ENCODE measurements around the gene VPS8.

The VPS8 gene

DNA sequence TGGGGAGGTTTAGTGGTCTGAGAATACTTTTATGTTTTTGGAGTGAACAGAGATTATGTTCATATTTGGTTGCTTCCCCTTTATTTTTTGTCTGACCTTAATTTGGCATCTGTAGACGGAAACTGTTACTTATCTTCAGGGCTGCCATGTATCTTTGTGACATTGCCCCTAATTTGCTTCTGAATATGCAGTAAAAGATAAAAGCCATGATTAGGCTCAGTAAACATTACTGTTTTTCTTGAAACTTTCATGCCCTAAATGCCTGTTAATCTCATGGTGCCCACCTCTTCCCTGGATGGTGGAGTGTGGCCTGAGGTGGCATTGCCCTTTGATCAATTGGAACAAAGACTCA, 234.2 kb downstream of the VPS8 start:
- FAIRE-seq (no peak), DNase-seq (ENCODE audit: insufficient read length, low spot score) (no peak)

- DNase-seq (ENCODE audit: insufficient read length, low spot score) (no peak), FAIRE-seq (no peak)
These were observed 234.6 kb downstream of the VPS8 start for GRCh38 chr3:185046603-185047002.

- DNase-seq (ENCODE audit: insufficient read length, low spot score) (no peak), FAIRE-seq (no peak)
These were observed 237.7 kb downstream of the VPS8 start for GRCh38 chr3:185049710-185050109.

- FAIRE-seq (no peak), DNase-seq (ENCODE audit: insufficient read length, low spot score) (no peak)
These were observed 239.8 kb downstream of the VPS8 start for GRCh38 chr3:185051801-185052200.

DNA sequence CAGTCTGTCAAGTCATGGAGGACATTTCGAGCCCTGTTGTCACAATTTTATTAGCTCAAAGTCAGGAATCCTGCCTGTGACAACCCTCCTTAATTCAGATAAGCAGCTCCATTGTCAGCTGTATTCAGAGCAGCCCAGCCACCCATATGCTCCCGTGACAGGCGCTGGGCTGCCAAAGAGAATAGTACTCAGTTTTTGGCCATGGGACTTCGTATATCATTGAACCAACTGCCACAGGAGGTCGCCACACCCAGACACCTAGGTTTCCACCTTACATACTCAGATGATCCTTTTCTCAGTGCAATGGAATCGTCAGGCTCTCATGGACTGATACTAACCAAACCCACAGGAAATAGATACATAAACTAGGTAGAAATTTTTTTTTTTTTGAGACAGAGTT, 240.7 kb downstream of the VPS8 start:
- no peak for FAIRE-seq
- no peak for DNase-seq (ENCODE audit: insufficient read length, low spot score)

DNA sequence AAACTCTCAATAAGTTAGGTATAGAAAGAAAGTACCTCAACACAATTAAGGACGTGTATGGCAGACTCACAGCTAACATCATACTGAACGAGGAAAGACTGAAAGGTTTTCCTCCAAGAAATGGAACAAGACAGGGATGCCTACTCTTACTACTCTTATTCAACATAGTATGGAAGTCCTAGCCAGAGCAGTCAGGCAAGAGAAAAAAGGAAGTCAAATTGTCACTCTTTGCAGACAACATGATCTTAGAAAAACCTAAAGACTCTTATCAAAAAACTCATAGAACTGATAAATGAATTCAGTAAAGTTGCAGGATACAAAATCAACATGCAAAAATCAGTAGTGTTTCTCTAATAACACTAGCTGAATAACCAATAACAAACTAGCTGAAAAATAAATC, 244.9 kb downstream of the VPS8 start:
- DNase-seq (ENCODE audit: insufficient read length, low spot score): no peak

GRCh38 chr3:185057829-185058228, 245.9 kb downstream of the VPS8 start:
- no peak for DNase-seq (ENCODE audit: insufficient read length, low spot score)
- FAIRE-seq: no peak

More for the DNA sequence above, 244.9 kb downstream of the VPS8 start:
- no peak for FAIRE-seq

GRCh38 chr3:185058796-185059195, 246.8 kb downstream of the VPS8 start:
- DNase-seq (ENCODE audit: insufficient read length, low spot score) (no peak), FAIRE-seq (no peak)

DNA sequence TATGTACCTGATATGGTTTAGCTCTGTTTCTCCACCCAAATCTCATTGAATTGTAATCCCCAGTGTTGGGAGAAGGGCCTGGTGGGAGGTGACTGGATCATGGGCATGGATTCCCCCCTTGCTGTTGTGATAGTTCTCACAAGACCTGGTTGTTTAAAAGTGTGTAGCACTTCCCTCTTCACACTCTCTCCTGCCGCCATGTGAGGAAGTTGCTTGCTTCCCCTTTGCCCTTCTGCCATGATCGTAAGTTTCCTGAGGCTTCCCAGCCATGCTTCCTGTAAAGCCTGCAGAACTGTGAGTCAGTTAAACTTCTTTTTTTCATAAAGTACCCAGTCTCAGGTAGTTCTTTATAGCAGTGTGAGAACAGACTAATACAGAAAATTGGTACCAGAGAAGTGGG, 247.8 kb downstream of the VPS8 start:
- FAIRE-seq (no peak), DNase-seq (ENCODE audit: insufficient read length, low spot score) (no peak)

DNA sequence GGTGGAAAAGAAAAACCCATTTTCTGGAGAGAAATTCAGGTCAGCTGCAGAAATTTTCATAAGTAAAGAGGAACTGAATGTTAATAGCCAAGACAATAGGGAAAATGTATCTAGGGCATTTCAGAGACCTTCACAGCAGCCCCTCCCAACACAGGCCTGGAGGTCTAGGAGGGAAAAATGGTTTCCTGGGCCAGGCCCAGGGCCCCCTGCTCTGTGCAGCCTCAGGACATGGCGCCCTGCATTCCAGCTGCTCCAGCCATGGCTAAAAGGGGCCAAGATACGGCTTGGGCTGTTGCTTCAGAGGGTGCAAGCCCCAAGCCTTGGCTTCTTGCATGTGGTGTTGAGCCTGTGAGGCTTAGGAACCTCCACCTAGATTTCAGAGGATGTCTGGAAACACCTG, 248.7 kb downstream of the VPS8 start:
- FAIRE-seq (no peak), DNase-seq (ENCODE audit: insufficient read length, low spot score) (no peak)

DNA sequence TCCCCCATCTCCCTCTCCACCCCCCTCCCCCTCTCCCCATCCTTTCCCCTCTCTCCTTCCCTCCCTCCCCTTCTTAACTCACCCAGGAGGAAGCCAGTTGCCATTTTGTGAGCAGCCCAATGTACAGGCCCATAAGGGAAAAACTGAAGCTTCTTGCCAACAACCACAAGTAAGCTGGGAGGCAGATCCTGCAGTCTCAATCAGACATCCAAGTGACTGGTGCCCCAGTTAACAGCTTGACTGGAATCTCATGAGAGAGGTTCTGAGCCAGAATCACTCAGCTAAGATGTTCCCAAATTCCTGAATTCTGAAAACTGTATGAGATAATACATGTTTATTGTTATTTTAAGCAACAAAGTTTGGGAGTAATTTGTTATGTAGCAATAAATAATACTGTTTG, 250.2 kb downstream of the VPS8 start:
- no peak for DNase-seq (ENCODE audit: insufficient read length, low spot score)
- no peak for FAIRE-seq

GRCh38 chr3:185063431-185063830, 251.5 kb downstream of the VPS8 start:
- no peak for FAIRE-seq

DNA sequence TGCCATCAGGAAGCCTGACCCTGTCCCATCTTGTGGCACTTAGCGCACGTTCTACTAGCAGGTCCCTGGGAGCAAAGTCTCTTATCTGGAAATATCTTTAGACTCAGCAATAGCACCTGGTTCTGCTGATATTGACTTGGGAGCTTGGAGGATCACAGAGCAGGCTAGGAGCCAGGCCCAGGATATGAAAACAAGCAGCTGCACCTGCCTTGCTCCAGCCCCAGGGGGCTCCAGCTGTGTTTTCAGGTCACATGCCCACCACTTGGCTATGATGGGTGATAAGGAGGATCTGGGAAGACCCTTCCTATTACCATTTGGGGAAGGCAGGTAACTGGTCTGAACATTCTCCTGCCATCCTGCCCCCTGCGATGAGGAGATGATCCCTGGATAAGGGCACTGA, 253.1 kb downstream of the VPS8 start:
- FAIRE-seq: no peak
- no peak for DNase-seq (ENCODE audit: insufficient read length, low spot score)

More at GRCh38 chr3:185063431-185063830, 251.5 kb downstream of the VPS8 start:
- DNase-seq (ENCODE audit: insufficient read length, low spot score): no peak

DNA sequence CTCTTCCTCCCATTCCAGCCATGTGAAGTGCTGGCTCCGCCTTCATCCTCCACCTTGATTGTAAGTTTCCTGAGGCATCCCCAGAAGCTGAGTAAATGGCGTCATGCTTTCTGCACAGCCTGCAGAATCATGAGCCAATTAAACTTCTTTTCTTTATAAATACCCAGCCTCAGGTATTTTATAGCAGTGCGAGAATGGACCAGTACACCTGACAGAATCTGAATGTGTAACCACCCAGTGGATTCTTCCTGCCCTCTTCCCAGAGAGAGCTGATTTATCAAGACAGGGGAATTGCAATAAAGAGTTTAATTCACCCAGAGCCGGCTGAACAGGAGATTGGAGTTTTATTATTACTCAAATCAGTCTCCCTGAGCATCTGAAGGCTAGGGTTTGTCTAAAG, 254.3 kb downstream of the VPS8 start:
- FAIRE-seq: no peak
- no peak for DNase-seq (ENCODE audit: insufficient read length, low spot score)

DNA sequence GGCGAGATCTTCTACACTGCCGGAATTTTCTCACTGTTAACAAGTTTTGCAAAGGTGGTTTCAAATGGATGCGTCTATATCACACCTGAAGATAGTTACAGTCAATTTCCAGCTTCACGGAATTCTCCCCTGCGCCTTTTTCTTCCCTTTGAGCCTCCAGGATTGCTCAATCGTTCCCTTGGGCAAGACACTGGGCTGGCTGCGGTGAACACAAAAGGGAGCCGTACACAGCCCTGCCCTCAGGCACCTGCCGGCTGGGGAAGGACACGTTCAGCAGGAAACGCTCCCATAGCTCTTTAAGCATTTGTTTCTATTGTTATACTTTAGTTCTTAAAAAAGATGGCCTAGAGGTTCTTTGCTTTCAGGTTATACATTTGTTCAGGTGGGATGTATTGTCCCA, 255.2 kb downstream of the VPS8 start:
- FAIRE-seq (no peak), DNase-seq (ENCODE audit: insufficient read length, low spot score) (no peak)

DNA sequence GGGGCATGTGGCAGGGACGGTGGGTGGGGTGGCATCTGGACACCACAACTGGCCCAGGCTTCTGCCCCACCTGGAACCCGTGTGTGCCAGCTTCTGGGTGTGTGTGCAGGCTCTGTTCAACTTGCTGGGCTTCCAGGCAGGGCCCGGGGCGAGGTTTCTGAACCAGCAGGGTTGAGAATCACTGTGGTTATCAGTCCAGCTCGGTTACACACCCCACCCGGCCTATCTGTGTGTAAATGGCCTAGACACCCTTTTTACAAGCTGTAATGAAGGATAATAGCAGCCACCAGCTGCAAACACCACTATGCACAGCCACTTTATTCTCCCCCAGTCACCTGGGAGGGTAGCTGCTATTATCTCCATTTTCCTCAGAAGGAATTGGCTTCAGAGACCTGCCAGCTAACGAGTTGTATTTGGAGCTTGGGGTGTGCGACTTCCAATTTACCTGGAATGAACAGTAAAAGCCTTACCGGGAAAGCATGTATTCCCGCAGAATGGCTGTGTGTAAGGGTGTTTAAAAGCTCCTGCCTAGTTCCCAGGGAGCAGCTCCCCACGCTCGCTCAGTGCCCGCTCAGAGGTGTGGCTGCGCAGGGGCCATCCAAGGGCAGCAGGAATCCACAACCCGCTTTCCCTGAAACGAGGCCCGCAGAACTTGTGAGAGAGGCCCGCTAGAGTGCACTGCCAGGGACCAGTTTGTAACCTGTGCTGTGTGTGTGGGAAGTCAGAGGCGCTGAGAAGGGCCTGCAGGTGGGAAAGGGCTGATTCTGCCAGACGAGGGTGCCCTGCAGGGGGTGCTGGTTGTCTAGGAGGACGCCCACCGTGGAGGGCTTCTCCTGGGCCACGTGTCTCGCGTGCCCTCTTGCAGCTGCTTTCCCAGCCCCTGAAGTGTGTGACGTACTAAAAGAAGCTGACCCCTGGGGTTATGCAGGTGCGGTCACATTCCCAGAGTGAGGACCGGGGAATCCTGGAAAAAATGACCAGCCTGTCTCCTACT, 257.4 kb downstream of the VPS8 start:
- DNase-seq (ENCODE audit: insufficient read length, low spot score): no peak
- no peak for FAIRE-seq

- no peak for DNase-seq (ENCODE audit: insufficient read length, low spot score)
These were observed 258.7 kb downstream of the VPS8 start for GRCh38 chr3:185070491-185071286.

DNA sequence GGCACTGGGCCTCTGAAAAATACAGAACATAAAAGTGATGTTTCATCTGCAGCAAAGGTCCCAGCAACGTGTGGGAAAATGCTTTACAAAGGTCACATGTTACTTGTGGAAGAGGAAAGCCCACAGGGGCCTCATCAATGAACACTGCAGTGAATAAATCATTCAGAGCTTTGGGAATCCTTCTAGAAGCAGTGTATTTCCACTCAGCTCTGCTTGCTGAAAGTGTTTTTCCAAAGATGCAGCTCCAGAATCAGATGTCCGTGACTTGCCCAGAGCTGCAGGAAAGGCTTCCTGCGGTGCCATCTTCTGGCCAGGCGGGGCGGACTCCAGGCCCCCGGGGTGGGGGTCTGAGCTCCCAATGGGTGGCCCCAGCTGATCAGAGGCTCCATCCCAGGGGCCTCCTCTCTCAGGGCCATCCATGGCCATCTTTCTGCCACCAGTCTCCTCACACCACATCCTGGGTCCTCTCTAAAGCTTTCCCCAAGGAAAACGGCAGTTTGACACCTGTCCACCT, 259.4 kb downstream of the VPS8 start:
- FAIRE-seq (no peak), DNase-seq (ENCODE audit: insufficient read length, low spot score) (no peak)

More at GRCh38 chr3:185070491-185071286, 258.7 kb downstream of the VPS8 start:
- no peak for FAIRE-seq

GRCh38 chr3:185075547-185075946, 263.6 kb downstream of the VPS8 start:
- FAIRE-seq: no peak
- DNase-seq (ENCODE audit: insufficient read length, low spot score): no peak

DNA sequence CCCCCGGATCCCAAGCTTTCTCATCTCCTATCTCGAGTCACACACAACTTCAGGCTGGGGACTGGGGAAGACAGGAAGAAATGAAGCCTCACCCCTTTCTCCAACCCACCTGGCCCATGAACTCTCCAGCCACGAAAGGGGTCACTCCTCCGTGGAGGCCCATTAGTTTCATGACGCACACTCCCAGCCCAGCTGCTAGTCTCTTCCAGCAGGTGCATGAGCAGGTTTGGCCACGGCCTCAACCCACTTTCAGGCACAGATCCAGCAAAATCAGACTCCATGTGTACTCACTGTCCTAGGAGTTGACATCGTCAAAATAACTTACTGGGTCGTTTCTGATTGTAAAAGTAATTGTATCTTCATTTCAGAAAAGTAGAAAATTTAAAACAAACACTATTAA, 264.3 kb downstream of the VPS8 start:
- FAIRE-seq: no peak
- no peak for DNase-seq (ENCODE audit: insufficient read length, low spot score)

- DNase-seq (ENCODE audit: insufficient read length, low spot score) (no peak), FAIRE-seq (no peak)
These were observed 267.7 kb downstream of the VPS8 start for GRCh38 chr3:185079625-185080024.

GRCh38 chr3:185081521-185081920, 269.6 kb downstream of the VPS8 start:
- FAIRE-seq (no peak), DNase-seq (ENCODE audit: insufficient read length, low spot score) (no peak)

All from GM19239 (cell line).